HepG2 (cell line): ENCODE measurements around the gene PAM16. TPM values are rescaled to one million over a fixed set of nuclear protein-coding genes. Genes with fewer than 3 reads are reported as not detected.

Source experiments
- ATAC-seq: fragments of 200-7000 bp; cut with Tn5 transposase; 3 replicates; pipeline ENCODE4 v1.9.1; 2020; ENCODE audit warnings: mild to moderate bottlenecking, moderate library complexity
- BruUV-seq: library from RNA; stranded (reverse); fragments of 400-500 nt; replicated peaks from 2 replicates; lab custom pipeline; 2021; lab: Mats Ljungman, UMichigan
- CTCF ChIA-PET: fragments of 300-600 bp; formaldehyde crosslinking; extraction: SDS; loops from one replicate; lab custom pipeline; 2021; ENCODE audit warnings: low total read pairs, inconsistent platforms, low intra/inter-chr PET ratio; lab: Yijun Ruan, JAX
- POLR2A ChIA-PET: fragments of 350-600 bp; sonication (Branson Sonifier 250); formaldehyde crosslinking; loops from one replicate; lab custom pipeline; 2020; ENCODE audit warnings: antibody characterized with exemption, inconsistent platforms; lab: Yijun Ruan, JAX
- DNase-seq: peaks from one replicate; pipeline ENCODE4 v3.0.0-alpha.2; 2015; ENCODE audit warnings: low spot score
- FAIRE-seq: peaks from 3 replicates; lab custom pipeline; 2011; peaks lifted over from hg19 to GRCh38; lab: Jason Lieb, UNC
- H2AFZ ChIP-seq: one replicate; pipeline ENCODE4 v1.6.1; 2011; ENCODE audit warnings: low read length, inconsistent platforms
- H3K27ac ChIP-seq: fragments of 300-600 bp; 3 replicates; pipeline ENCODE4 v1.8.0; 2011; ENCODE audit warnings: mixed run types, mild to moderate bottlenecking, mixed read lengths, low read length, inconsistent platforms; ENCODE audit not compliant: insufficient read depth; ENCODE audit errors: extremely low read length
- H3K27me3 ChIP-seq, 2 experiments: fragments of 200-600 bp in 1 of 2; 2 replicates in 1 of 2; 3 replicates in 1 of 2; pipeline versions ENCODE4 v1.6.0 to v1.8.0; 2011; ENCODE audit warnings: low read length in 2 of 2, mild to moderate bottlenecking in 2 of 2, moderate library complexity in 2 of 2, inconsistent platforms in 1 of 2; ENCODE audit not compliant: insufficient read depth in 2 of 2, control insufficient read depth in 1 of 2
- H3K36me3 ChIP-seq, 2 experiments: fragments of 200-600 bp in 1 of 2; replicated peaks in 1 of 2; 2 replicates in 1 of 2; 3 replicates in 1 of 2; pipeline versions ENCODE4 v1.5.1 to v1.8.0; 2011; ENCODE audit warnings: low read length in 2 of 2, inconsistent platforms in 1 of 2; ENCODE audit not compliant: insufficient read depth in 2 of 2, control insufficient read depth in 1 of 2
- H3K4me1 ChIP-seq: 2 replicates; pipeline ENCODE4 v1.5.1; 2012; ENCODE audit warnings: low read length, inconsistent platforms; ENCODE audit not compliant: insufficient read depth
- H3K4me2 ChIP-seq: 2 replicates; pipeline ENCODE4 v1.6.0; 2011; ENCODE audit warnings: low read depth, low read length, inconsistent platforms
- H3K4me3 ChIP-seq, 3 experiments: fragments of 200-600 bp in 1 of 3; sonication (generic), shearing (Covaris generic) in 1 of 3; replicated peaks in 1 of 3; 2 replicates each; pipeline ENCODE4 v1.5.1; 2011 to 2016; ENCODE audit warnings: low read length in 3 of 3, inconsistent platforms in 2 of 3, low read depth in 2 of 3, mild to moderate bottlenecking in 2 of 3, control low read depth in 1 of 3, mixed read lengths in 1 of 3; ENCODE audit not compliant: insufficient read depth in 1 of 3
- H3K79me2 ChIP-seq: one replicate; pipeline ENCODE4 v1.6.1; 2011; ENCODE audit warnings: low read length, inconsistent platforms; ENCODE audit not compliant: insufficient read depth
- H3K9ac ChIP-seq: 2 replicates; pipeline ENCODE4 v1.6.0; 2011; ENCODE audit warnings: mild to moderate bottlenecking, low read depth, low read length, inconsistent platforms; ENCODE audit not compliant: insufficient read depth
- H3K9me3 ChIP-seq: 2 replicates; pipeline ENCODE4 v1.5.1; 2012; ENCODE audit warnings: mild to moderate bottlenecking, low read length
- H4K20me1 ChIP-seq: 2 replicates; pipeline ENCODE4 v1.6.0; 2011; ENCODE audit warnings: inconsistent platforms, mild to moderate bottlenecking, low read length, moderate library complexity; ENCODE audit not compliant: insufficient read depth
- AFF4 ChIP-seq: sonication (generic); formaldehyde crosslinking; IDR thresholded peaks from 2 replicates; pipeline ENCODE4 v1.4.0; 2020; ENCODE audit warnings: missing genetic modification reagents
- CEBPB ChIP-seq: IDR thresholded peaks from 2 replicates; pipeline ENCODE4 v1.6.1; 2011; ENCODE audit warnings: low read depth, low read length, improper control_type of control experiment, borderline replicate concordance
- CHD4 ChIP-seq: fragments of 200-600 bp; sonication (generic); IDR thresholded peaks from 2 replicates; pipeline ENCODE4 v1.7.0; 2017; ENCODE audit warnings: mild to moderate bottlenecking, low read length, borderline replicate concordance
- GMEB2 ChIP-seq: IDR thresholded peaks from 2 replicates; pipeline ENCODE4 v1.6.1; 2016; ENCODE audit warnings: missing biosample characterization, missing genetic modification reagents, low read depth
- HOXA3 ChIP-seq: sonication (generic); formaldehyde crosslinking; IDR thresholded peaks from 2 replicates; pipeline ENCODE4 v1.5.0; 2020; ENCODE audit warnings: missing genetic modification reagents
- RCOR2 ChIP-seq: IDR thresholded peaks from 2 replicates; pipeline ENCODE4 v1.6.1; 2016; ENCODE audit warnings: missing biosample characterization, missing genetic modification reagents
- SRF ChIP-seq: IDR thresholded peaks from 2 replicates; pipeline ENCODE4 v1.6.1; 2011; ENCODE audit warnings: mild to moderate bottlenecking, low read depth, low read length, moderate library complexity
- ZBTB33 ChIP-seq: sonication (generic); formaldehyde crosslinking; IDR thresholded peaks from 2 replicates; pipeline ENCODE4 v1.4.0; 2020; ENCODE audit warnings: missing genetic modification reagents
- ZMAT5 ChIP-seq: sonication (generic); formaldehyde crosslinking; IDR thresholded peaks from 2 replicates; pipeline ENCODE4 v1.5.0; 2020; ENCODE audit warnings: mild to moderate bottlenecking, low read depth, missing genetic modification reagents, borderline replicate concordance
- ZNF235 ChIP-seq: sonication (generic); formaldehyde crosslinking; IDR thresholded peaks from 2 replicates; pipeline ENCODE4 v1.8.1; 2023; ENCODE audit warnings: mild to moderate bottlenecking, missing genetic modification reagents, borderline replicate concordance
- ZNF770 ChIP-seq: sonication (generic); formaldehyde crosslinking; IDR thresholded peaks from 2 replicates; pipeline ENCODE4 v1.5.0; 2020; ENCODE audit warnings: mild to moderate bottlenecking, missing genetic modification reagents
- WGBS: methylation state at CpG from one replicate; pipeline ENCODE4 v1.1.6; 2017; ENCODE audit warnings: low lambda C conversion rate; 5-methylcytosine and 5-hydroxymethylcytosine counted together
- in situ Hi-C: cut with HindIII; loops from 2 replicates; pipeline ENCODE4 v1.10.0; 2017; ENCODE audit warnings: low pct_unique_long_range_greater_than_20kb; ENCODE audit not compliant: extremely low pct_ligation_motif_present
- intact Hi-C: fragments of 100-400 bp; cut with micrococcal nuclease; formaldehyde crosslinking; loops from one replicate; pipeline ENCODE4 v1.10.0; 2022; ENCODE audit not compliant: unreplicated experiment
- polyA plus RNA-seq, 8 experiments: library from polyadenylated mRNA; depleted of rRNA in 3 of 8; stranded (reverse) in 7 of 8; unstranded in 1 of 8; fragments of >200 nt; fragmentation: Illumina TruSeq in 4 of 8; extraction: Trizol in 4 of 8; gene quantifications; 2 replicates each; pipeline versions ENCODE4 v1.2.1 to v1.2.3, GENCODE V29; 2011 to 2016; ENCODE audit warnings: low read depth in 4 of 8, missing spikeins in 1 of 8, mixed read lengths in 1 of 8; ENCODE audit not compliant: insufficient read depth in 1 of 8
- total RNA-seq, 5 experiments: library from RNA; depleted of rRNA; stranded (reverse); fragments of >200 nt; fragmentation: Illumina TruSeq; extraction: Trizol; gene quantifications; 2 replicates each; pipeline ENCODE4 v1.2.3, GENCODE V29; 2016; ENCODE audit warnings: low read depth in 1 of 5

PAM16 gene
- total and polyA plus RNA-seq, 2 of the 13 experiments (the other 11 are each of a cell fraction or from before 2014, with no cell fraction given), result 51.5 to 51.8 TPM

GRCh38 chr16:4347765-4348509 is 3.2 kb downstream of the PAM16 start (continued):
- no peak for TF ChIP-seq ZMAT5 (CRISPR knock-in tag)
- no peak for TF ChIP-seq RCOR2 (CRISPR knock-in tag)
- TF ChIP-seq GMEB2 (CRISPR knock-in tag), result no peak

- no peaks in the 10 kb centered on the region; a peak in 1 of 5 replicates for H3K27me3 ChIP-seq
- 60% methylated on average over 3 of the region's 8 CpGs for WGBS
- H3K9me3 ChIP-seq, result no peaks in the 10 kb centered on the region
- no TSS peak for BruUV-seq
- H3K36me3 ChIP-seq, result peaks cover 2 to 6% of the 10 kb centered on the region in 2 experiments; a peak in 1 of 5 replicates
- POLR2A ChIA-PET, result interaction anchor here (0.8 to 2.7 kb wide), 6 partner anchors 26 to 75 kb away, joined by 3 to 15 read pairs (median 6); no protein-coding TSS in a partner anchor
- H3K9ac ChIP-seq, result no peak overlapping the region; the same call in 1 of the 2 replicates
- in situ Hi-C loops (no loop called here), intact Hi-C loops (no loop called here)
- peaks cover 64% of the 10 kb centered on the region for H3K4me1 ChIP-seq
- FAIRE-seq (no peak), DNase-seq (peak; percentile 37), ATAC-seq (no peak)
- H3K79me2 ChIP-seq, result peaks cover 52% of the 10 kb centered on the region
- H4K20me1 ChIP-seq, result peaks cover 17% of the 10 kb centered on the region
- peak overlapping the region; percentile 90; the same call in 1 of the 2 replicates for H3K4me2 ChIP-seq
- no peak overlapping the region for H3K4me3 ChIP-seq
- H3K27ac ChIP-seq, result peak overlapping the region; percentile 88
- CTCF ChIA-PET, result no interaction called here
- H2AFZ ChIP-seq, result no peak overlapping the region
- TF ChIP-seq AFF4 (CRISPR knock-in tag) (no peak), ZBTB33 (CRISPR knock-in tag) (peak; percentile 67; the same call in 1 of the 2 replicates), CHD4 (no peak), SRF (peak; percentile 45; the same call in 1 of the 2 replicates), HOXA3 (CRISPR knock-in tag) (0 out of 2 replicates have a peak, but pooled peaks have one; percentile 15), ZNF235 (CRISPR knock-in tag) (no peak), CEBPB (peak; percentile 71), ZNF770 (CRISPR knock-in tag) (peak; percentile 71)
Measured at GRCh38 chr16:4347010-4347409, 4.1 kb downstream of the PAM16 start.
